Testis (tissue), 3 donors: ENCODE results near the gene KRT6A. TPM values are rescaled to one million over a fixed set of nuclear protein-coding genes. Genes with fewer than 3 reads are reported as not detected.

ENCODE experiments used
- DNase-seq: peaks from one replicate; pipeline ENCODE4 v3.0.0-alpha.2; 2019
- H3K27ac ChIP-seq, 2 donors: fragments of 200-600 bp; sonication (generic); one replicate each; pipeline ENCODE4 v1.5.1; 2019
- H3K27me3 ChIP-seq: fragments of 200-600 bp; sonication (generic); one replicate; pipeline ENCODE4 v1.5.1; 2019
- H3K36me3 ChIP-seq: fragments of 200-600 bp; sonication (generic); one replicate; pipeline ENCODE4 v1.5.1; 2017; ENCODE audit warnings: low read depth; ENCODE audit errors: missing control alignments
- H3K4me1 ChIP-seq: fragments of 200-600 bp; sonication (generic); one replicate; pipeline ENCODE4 v1.5.1; 2019
- H3K4me3 ChIP-seq, 2 donors: fragments of 200-600 bp; sonication (generic); one replicate each; pipeline ENCODE4 v1.5.1; 2017 to 2019
- H3K9me3 ChIP-seq: fragments of 200-600 bp; sonication (generic); one replicate; pipeline ENCODE4 v1.5.1; 2017
- POLR2A ChIP-seq: fragments of 450-650 bp; IDR thresholded peaks from one replicate; pipeline ENCODE4 v1.6.1; 2017; ENCODE audit warnings: antibody characterized with exemption, mild to moderate bottlenecking, moderate library complexity
- WGBS, 2 donors: methylation state at CpG; one replicate each; pipeline ENCODE4 v1.1.5; 2018; 5-methylcytosine and 5-hydroxymethylcytosine counted together
- intact Hi-C: fragments of 100-400 bp; cut with DNase I; formaldehyde crosslinking; loops from one replicate; pipeline ENCODE4 v1.15.1; 2023; ENCODE audit warnings: low total_unique reads
- polyA plus RNA-seq: library from polyadenylated mRNA; stranded (reverse); fragments of 350-450 nt; fragmentation: Illumina TruSeq; extraction: RNeasy Lipid Tissue Mini Kit (QIAGEN cat#74804); gene quantifications from one replicate; pipeline ENCODE4 v1.2.3, GENCODE V29; 2014; ENCODE audit warnings: low read depth, low replicate concordance; ENCODE audit not compliant: insufficient read depth
- total RNA-seq, 2 donors: library from RNA; depleted of rRNA; stranded (reverse); fragments of >200 nt; gene quantifications; one replicate each; pipeline ENCODE4 v1.2.3, GENCODE V29; 2016
- TF ChIP-seq, protein P1 (sequence below), 3 experiments: fragments of 450-650 bp in 2 of 3; fragments of 200-600 bp in 1 of 3; sonication (generic) in 1 of 3; IDR thresholded peaks; one replicate each; pipeline ENCODE4 v1.5.1; 2016 to 2019; ENCODE audit warnings: antibody characterized with exemption in 3 of 3, mild to moderate bottlenecking in 2 of 3, moderate library complexity in 1 of 3

KRT6A gene
- total and polyA plus RNA-seq, 3 donors from 2014 or later = 0.19 to 1.5 (median 0.63) TPM

DNA sequence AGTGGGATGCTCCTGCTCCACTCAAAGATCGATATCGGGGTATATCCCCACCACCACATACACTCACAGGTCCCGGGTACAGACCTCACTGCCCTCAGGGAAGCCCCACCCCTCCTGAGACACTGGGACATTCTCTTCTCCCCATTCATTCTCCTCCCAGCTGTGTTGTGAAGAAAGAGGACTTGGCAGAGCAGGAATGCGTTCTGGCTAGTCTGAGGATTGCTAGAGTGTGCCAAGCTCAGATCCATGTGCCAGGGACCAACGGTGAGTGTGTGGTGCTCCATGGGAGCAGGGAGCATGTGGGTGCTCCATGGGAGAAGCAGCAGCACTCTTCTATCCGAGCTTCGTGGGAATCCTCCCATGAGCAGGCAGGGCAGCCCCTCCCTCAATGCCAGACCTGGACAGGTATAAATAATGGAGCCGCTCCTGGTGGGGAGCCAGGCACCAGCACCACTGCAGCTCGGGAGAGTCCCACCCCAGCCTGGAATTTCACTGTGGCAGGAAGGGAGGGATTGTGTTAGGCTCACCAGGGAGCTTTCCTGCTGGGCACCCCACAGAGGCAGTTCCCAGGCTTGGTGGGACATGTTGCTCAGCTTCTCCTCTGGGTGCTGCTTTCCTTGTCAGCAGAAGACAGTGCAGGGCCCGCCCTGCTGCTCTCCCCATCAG lies 29.4 kb upstream of the KRT6A start:
- H3K27ac ChIP-seq = no peak overlapping the region
- no peaks in the 10 kb centered on the region for H3K9me3 ChIP-seq
- 73 to 75% methylated on average over 9 to 10 of the region's 10 CpGs for WGBS, 2 donors
- no peaks in the 10 kb centered on the region for H3K4me1 ChIP-seq
- no peaks in the 10 kb centered on the region for H3K27me3 ChIP-seq
- no peaks in the 10 kb centered on the region for H3K36me3 ChIP-seq
- DNase-seq = no peak
- TF ChIP-seq POLR2A = no peak
- TF ChIP-seq, protein P1, sequence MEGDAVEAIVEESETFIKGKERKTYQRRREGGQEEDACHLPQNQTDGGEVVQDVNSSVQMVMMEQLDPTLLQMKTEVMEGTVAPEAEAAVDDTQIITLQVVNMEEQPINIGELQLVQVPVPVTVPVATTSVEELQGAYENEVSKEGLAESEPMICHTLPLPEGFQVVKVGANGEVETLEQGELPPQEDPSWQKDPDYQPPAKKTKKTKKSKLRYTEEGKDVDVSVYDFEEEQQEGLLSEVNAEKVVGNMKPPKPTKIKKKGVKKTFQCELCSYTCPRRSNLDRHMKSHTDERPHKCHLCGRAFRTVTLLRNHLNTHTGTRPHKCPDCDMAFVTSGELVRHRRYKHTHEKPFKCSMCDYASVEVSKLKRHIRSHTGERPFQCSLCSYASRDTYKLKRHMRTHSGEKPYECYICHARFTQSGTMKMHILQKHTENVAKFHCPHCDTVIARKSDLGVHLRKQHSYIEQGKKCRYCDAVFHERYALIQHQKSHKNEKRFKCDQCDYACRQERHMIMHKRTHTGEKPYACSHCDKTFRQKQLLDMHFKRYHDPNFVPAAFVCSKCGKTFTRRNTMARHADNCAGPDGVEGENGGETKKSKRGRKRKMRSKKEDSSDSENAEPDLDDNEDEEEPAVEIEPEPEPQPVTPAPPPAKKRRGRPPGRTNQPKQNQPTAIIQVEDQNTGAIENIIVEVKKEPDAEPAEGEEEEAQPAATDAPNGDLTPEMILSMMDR (IDR thresholded peaks at IDR 0.05) = no peak
- intact Hi-C loops = no loop called here
- no peak overlapping the region for H3K4me3 ChIP-seq

DNA sequence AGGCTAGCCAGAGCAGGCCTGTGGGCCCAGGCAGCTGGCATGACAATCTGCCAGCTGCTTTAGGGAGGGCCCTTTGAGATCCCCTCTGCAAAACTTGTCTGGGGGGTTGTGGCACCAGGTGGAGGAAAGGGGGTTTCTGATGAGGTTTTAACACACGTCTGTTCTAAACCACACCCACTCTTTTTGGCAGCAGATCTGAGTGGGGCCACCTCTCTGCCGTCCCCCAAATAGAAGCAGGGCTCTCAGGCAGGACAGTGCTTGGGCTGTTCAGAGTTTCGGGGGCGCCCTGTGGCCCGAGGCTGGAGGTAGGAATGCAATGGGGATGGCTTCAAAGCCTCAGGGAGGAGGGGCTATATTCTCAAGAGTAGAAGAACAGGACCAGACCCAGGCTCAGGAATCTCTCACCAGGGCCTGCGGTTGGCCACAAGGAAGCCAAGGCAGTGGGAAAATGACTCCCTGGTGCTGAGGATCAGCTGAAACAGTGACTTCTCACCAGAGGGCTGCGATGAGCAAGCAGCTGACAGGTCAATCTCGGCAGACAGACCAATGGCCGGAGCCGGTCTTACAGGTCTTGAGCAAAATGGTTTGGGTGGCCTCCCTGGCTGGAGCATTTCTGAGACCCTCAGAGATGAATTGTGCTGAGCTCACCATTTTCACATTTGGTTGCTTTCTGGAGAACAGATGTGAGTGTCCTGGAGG lies 28.7 kb upstream of the KRT6A start:
- Histone ChIP-seq H3K36me3 (no peaks in the 10 kb centered on the region), H3K4me3 (no peak overlapping the region), H3K9me3 (no peaks in the 10 kb centered on the region), H3K27me3 (no peaks in the 10 kb centered on the region), H3K4me1 (no peaks in the 10 kb centered on the region), H3K27ac (no peak overlapping the region)
- DNase-seq = no peak
- WGBS, 2 donors = 79 to 88% methylated on average over 10 of the region's 10 CpGs
- TF ChIP-seq POLR2A = no peak
- TF ChIP-seq, protein P1 (IDR thresholded peaks at IDR 0.05) = no peak
- intact Hi-C loops = no loop called here

DNA sequence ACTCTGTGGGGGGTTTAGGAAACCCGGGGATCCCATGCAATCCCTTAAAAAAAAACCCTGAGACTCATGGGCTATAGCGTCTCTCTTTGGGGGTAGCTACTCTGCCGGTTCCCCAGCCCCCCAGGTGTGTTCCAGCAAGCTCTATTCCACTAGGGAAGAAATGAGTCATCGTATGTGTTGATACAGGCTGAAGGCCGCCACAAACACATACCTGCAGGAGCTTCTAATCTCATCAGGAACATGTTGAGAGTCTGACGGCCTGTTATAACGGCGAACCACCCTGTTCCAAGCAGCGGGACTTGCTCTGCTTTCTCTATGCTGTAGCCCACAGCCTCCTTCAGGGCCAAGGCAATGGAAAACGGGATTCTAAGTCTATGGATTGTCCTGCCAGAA lies 28.1 kb upstream of the KRT6A start:
- Histone ChIP-seq H3K27ac (no peak overlapping the region), H3K4me3 (no peak overlapping the region), H3K9me3 (no peaks in the 10 kb centered on the region), H3K4me1 (no peaks in the 10 kb centered on the region), H3K36me3 (no peaks in the 10 kb centered on the region), H3K27me3 (no peaks in the 10 kb centered on the region)
- intact Hi-C loops = no loop called here
- 87 to 91% methylated on average over 8 to 10 of the region's 10 CpGs for WGBS, 2 donors
- no peak for DNase-seq
- TF ChIP-seq, protein P1 (IDR thresholded peaks at IDR 0.05) = no peak
- TF ChIP-seq POLR2A = no peak

DNA sequence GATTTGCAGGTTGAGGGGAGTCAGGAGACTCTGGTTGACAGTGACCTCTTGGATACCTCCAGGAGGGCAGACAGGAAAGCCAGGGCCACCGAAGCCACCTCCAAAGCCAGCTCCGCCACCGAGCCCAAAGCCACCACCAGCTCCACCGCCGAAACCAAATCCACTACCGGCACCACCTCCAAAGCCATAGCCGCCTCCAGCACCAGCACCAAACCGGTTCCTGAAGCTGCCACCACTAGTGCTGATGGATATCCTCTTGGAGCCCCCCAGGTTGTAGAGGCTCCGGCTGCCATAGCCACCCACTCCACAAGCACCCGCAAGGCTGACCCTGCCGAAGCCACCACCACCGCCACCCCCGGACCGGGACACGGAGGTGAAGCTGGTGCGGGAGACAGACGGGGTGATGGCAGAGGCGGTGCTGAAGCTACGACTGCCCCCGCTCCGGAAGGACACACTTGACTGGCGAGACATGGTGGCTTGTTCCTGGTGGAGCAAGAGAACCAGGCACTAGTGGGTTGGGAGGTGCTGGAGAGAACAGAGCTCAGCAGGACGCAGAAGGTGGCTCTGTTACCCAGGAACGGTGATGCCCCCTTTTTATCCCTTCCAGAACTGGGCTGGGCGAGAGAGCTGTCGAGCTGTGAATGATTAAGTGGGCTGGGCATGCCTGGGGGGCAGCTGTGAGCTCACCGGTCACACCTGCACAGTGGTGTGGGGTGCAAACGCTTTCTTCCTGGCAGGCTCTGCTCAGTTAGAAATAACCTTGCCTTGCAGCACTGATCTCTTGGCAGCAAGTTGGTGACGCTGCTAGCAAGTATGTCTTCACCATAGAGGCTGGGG lies 27.0 kb upstream of the KRT6A start, which contains the start of gene KRT5:
Gene KRT5 (minus strand): TSS at position 569 of the 837 bp plus-strand sequence. CDS start 98 bp downstream, at position 471.
- Histone ChIP-seq H3K4me1 (no peaks in the 10 kb centered on the region), H3K9me3 (no peaks in the 10 kb centered on the region), H3K36me3 (no peaks in the 10 kb centered on the region), H3K4me3 (no peak within 1 kb of the TSS), H3K27me3 (no peaks in the 10 kb centered on the region), H3K27ac (no peak within 1 kb of the TSS)
- DNase-seq = no peak
- intact Hi-C loops = no loop called here
- WGBS, 2 donors = 84 to 91% methylated on average over 12 to 29 of the region's 29 CpGs
- TF ChIP-seq, protein P1 (IDR thresholded peaks at IDR 0.05) = no peak
- no peak for TF ChIP-seq POLR2A
